Ovary (tissue), 9 donors: Measurements from ENCODE around the gene FBXO8. TPM values are rescaled to one million over a fixed set of nuclear protein-coding genes. Genes with fewer than 3 reads are reported as not detected.

Source experiments
- DNase-seq, 5 donors: peaks; one replicate each; pipeline ENCODE4 v3.0.0-alpha.2; 2019 to 2020
- H3K27ac ChIP-seq, 2 donors: fragments of 200-600 bp; one replicate each; pipeline versions ENCODE4 v1.5.1 to v1.8.0; 2019 to 2022
- H3K27me3 ChIP-seq: fragments of 200-600 bp; one replicate; pipeline ENCODE4 v1.8.0; 2022
- H3K36me3 ChIP-seq: fragments of 200-600 bp; sonication (generic); one replicate; pipeline ENCODE4 v1.5.1; 2019
- H3K4me1 ChIP-seq: one replicate; pipeline ENCODE4 v1.8.1; 2013; ENCODE audit warnings: mild to moderate bottlenecking, moderate library complexity; ENCODE audit not compliant: insufficient read depth
- H3K4me3 ChIP-seq: fragments of 200-600 bp; sonication (generic); one replicate; pipeline ENCODE4 v1.5.1; 2017
- H3K9me3 ChIP-seq, 2 donors: fragments of 200-600 bp in 1 of 2; sonication (generic) in 1 of 2; one replicate each; pipeline versions ENCODE4 v1.5.1 to v1.8.1; 2013 to 2019; ENCODE audit warnings: mild to moderate bottlenecking in 1 of 2, moderate library complexity in 1 of 2
- CTCF ChIP-seq, 3 donors: fragments of 450-650 bp in 2 of 3; fragments of 200-600 bp in 1 of 3; IDR thresholded peaks; one replicate each; pipeline versions ENCODE4 v1.5.1 to v1.8.0; 2016 to 2022; ENCODE audit warnings: antibody characterized with exemption in 3 of 3, mild to moderate bottlenecking in 1 of 3
- EP300 ChIP-seq: sonication (generic); formaldehyde crosslinking; IDR thresholded peaks from one replicate; pipeline ENCODE4 v1.6.1; 2017; ENCODE audit warnings: antibody characterized with exemption
- POLR2A ChIP-seq: fragments of 450-650 bp; IDR thresholded peaks from one replicate; pipeline ENCODE4 v1.6.1; 2017; ENCODE audit warnings: antibody characterized with exemption, mild to moderate bottlenecking, moderate library complexity
- WGBS, 3 donors: extraction: QIAGEN DNeasy Blood & Tissue Kit in 1 of 3; methylation state at CpG; one replicate each; pipeline versions ENCODE4 v1.1.5 to v1.1.7; 2013 to 2017; 5-methylcytosine and 5-hydroxymethylcytosine counted together
- intact Hi-C, 4 donors: fragments of 100-400 bp; cut with DNase I; formaldehyde crosslinking; loops; one replicate each; pipeline versions ENCODE4 v1.11.0 to v1.15.1; 2022 to 2023
- polyA plus RNA-seq, 2 donors: library from polyadenylated mRNA; stranded (reverse); fragments of 200-250 nt in 1 of 2; fragments of 350-450 nt in 1 of 2; fragmentation: Illumina TruSeq in 1 of 2; extraction: RNeasy Lipid Tissue Mini Kit (QIAGEN cat#74804) in 1 of 2; gene quantifications; one replicate each; pipeline ENCODE4 v1.2.3, GENCODE V29; 2013 to 2014
- total RNA-seq, 7 donors: library from RNA; depleted of rRNA in 2 of 7; stranded (reverse); fragments of >200 nt in 2 of 7; fragmentation: NEBNext Ultra II Directional in 3 of 7; extraction: Animal tissue kit (Norgen Biotek cat#: 25700) in 3 of 7; gene quantifications; one replicate each; pipeline versions ENCODE4 v1.1.0 to v1.2.4, GENCODE V29; 2016 to 2023
- donor health status: DM: no; HTN: no; CAD: no; lungs with moderate emphysema.
- donor health status: DM: no; HTN: no; CAD: no.
- donor health status: Bipolar disorder and iron deficiency.
- donor health status: DM: yes; HTN: yes; CAD: no.
- donor health status: DM: no; HTN: no; CAD: no.
- donor health status: DM: yes; HTN: yes; CAD: no.

The FBXO8 gene
- total and polyA plus RNA-seq, 9 donors: 19.0 to 41.1 (median 28.9) TPM

- 72 to 92% (median 88%) methylated on average over 1 of the region's 1 CpG for WGBS, 3 donors
- no peak for DNase-seq
- TF ChIP-seq POLR2A (no peak), EP300 (no peak), CTCF (IDR thresholded peaks at IDR 0.05) (no peak)
- intact Hi-C loops: no loop called here
- Histone ChIP-seq H3K4me1 (no peaks in the 10 kb centered on the region), H3K27me3 (no peaks in the 10 kb centered on the region), H3K9me3 (no peaks in the 10 kb centered on the region), H3K36me3 (no peaks in the 10 kb centered on the region), H3K27ac (no peak overlapping the region), H3K4me3 (no peak overlapping the region)
These were observed 85.1 kb downstream of the FBXO8 start for GRCh38 chr4:174198396-174198795.

GRCh38 chr4:174193438-174194374, 89.8 kb downstream of the FBXO8 start:
- Histone ChIP-seq H3K36me3 (no peaks in the 10 kb centered on the region), H3K4me3 (no peak overlapping the region), H3K27me3 (no peaks in the 10 kb centered on the region), H3K9me3 (no peaks in the 10 kb centered on the region), H3K27ac (no peak overlapping the region), H3K4me1 (no peaks in the 10 kb centered on the region)
- TF ChIP-seq POLR2A: no peak
- no peak for TF ChIP-seq EP300
- TF ChIP-seq CTCF (IDR thresholded peaks at IDR 0.05): no peak
- intact Hi-C loops: no loop called here
- WGBS, 3 donors: 61 to 79% (median 70%) methylated on average over 4 of the region's 4 CpGs
- DNase-seq: no peak

- DNase-seq: no peak
- Histone ChIP-seq H3K27me3 (no peaks in the 10 kb centered on the region), H3K9me3 (no peaks in the 10 kb centered on the region), H3K36me3 (no peaks in the 10 kb centered on the region), H3K27ac (no peak overlapping the region), H3K4me3 (no peak overlapping the region), H3K4me1 (no peaks in the 10 kb centered on the region)
- intact Hi-C loops: no loop called here
- no peak for TF ChIP-seq POLR2A
- TF ChIP-seq EP300: no peak
- TF ChIP-seq CTCF (IDR thresholded peaks at IDR 0.05): no peak
- 20 to 33% (median 24%) methylated on average over 4 of the region's 4 CpGs for WGBS, 3 donors
These were observed 90.5 kb downstream of the FBXO8 start for GRCh38 chr4:174192943-174193342.

- Histone ChIP-seq H3K4me1 (no peaks in the 10 kb centered on the region), H3K36me3 (no peaks in the 10 kb centered on the region), H3K27me3 (no peaks in the 10 kb centered on the region), H3K27ac (no peak overlapping the region), H3K4me3 (no peak overlapping the region), H3K9me3 (no peaks in the 10 kb centered on the region)
- TF ChIP-seq POLR2A (no peak), CTCF (IDR thresholded peaks at IDR 0.05) (no peak), EP300 (no peak)
- no peak for DNase-seq
- WGBS, 3 donors: 77 to 92% (median 90%) methylated on average over 5 of the region's 5 CpGs
- intact Hi-C loops: no loop called here
These were observed 92.5 kb downstream of the FBXO8 start for GRCh38 chr4:174190832-174191500.
